ENCODE measurements around the gene PRDM15.

The PRDM15 gene

DNA sequence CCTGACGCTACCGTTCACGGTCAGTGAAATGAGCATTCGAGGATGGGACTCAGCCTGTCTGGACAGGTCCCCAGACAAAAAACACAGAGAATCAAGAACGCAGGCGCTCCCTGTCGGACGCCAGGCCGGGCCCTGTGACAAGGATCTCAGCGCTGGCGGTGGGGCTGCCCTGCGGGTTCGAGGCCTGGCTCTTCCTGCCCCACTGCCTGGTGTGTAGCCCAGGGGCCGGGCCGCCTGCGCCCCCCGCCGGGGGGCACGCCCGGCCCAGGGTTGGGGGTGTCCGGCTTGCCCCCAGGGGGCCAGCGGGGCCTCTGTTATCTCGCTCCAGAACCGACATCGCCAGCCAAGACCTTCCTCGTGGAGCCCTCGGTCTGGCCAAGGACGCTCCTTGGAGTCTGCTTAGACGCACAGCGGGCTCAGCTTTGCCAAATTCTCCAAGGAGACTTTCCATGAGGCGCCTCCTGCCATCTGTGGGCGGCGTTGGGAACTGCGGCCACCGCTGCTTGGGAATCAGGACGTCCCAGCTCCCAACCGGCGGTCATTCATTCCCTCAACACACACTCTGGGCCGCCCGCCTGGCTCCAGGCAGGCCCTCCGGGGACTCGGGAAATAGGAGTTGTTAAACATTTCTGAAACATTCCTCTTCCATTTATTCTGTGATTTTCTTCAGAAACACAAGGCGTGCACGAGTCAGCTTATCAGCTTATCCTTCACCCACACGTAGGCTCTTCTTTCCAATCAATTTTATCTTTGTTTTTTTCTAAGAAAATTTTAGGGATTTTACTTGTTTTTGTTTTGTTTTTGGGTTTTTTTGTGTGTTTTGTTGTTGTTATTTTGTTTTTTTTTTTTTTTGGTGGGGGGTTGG, 101.0 kb downstream of the PRDM15 start:
- H3K9me3 ChIP-seq = no peaks in the 10 kb centered on the region
- H3K4me1 ChIP-seq = 0 out of 2 replicates have a peak, but pooled peaks cover under 1% of the 10 kb centered on the region
- peaks cover 36% of the 10 kb centered on the region for H3K27me3 ChIP-seq (ENCODE audit: low read depth)
- DNase-seq (ENCODE audit: low spot score in 2 of 2) = peak; percentile 57 to 88
- H3K36me3 ChIP-seq (replicated peaks) = no peaks in the 10 kb centered on the region
- in situ Hi-C loops (cut with MboI; ENCODE audit: low sequenced_read_pairs) = no loop called here
- H3K4me3 ChIP-seq = no peak overlapping the region

DNA sequence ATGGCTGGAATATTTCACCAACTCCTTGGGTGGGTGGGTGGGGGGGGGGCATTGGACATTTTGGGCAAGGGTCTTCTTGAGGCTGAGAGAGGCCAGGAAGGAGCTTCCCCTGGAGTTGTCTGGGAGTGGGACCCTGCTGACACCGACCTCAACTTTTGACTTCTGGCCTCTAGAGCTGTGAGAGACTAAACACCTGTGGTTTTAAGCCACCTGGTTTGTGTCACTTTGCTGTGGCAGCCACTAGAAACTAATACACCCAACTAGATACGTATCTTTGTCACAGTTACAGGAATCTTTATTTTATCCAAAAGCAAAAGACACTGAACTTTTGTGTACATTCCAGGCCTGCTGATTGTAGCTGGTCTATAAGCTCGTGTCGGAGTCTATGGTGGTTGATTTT, 102.4 kb downstream of the PRDM15 start:
- DNase-seq (ENCODE audit: low spot score in 2 of 2) = no peak
- in situ Hi-C loops (cut with MboI; ENCODE audit: low sequenced_read_pairs) = no loop called here
- no peaks in the 10 kb centered on the region for H3K4me1 ChIP-seq

DNA sequence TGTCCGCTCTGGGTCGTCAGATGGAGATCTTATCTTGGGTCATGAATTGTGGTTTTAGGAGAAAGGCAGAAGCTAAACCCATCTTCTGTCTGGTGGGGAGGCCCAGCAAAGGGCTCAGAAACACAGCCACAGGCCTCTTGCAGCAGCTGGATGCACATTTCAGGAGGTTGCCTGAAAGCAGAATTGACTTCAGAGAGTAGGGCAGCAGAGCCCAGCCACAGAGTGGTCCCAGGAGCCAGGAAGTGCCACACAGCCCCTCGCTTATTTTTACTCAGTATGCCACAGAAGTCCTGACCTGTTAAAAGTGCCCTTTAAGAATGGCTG, 104.0 kb downstream of the PRDM15 start:
- H3K4me1 ChIP-seq = no peaks in the 10 kb centered on the region
- DNase-seq (ENCODE audit: low spot score in 2 of 2) = no peak
- in situ Hi-C loops (cut with MboI; ENCODE audit: low sequenced_read_pairs) = no loop called here
- no peak overlapping the region for H3K4me3 ChIP-seq
- no peaks in the 10 kb centered on the region for H3K36me3 ChIP-seq (replicated peaks)
- H3K27me3 ChIP-seq (ENCODE audit: low read depth) = peaks cover 37% of the 10 kb centered on the region
- no peaks in the 10 kb centered on the region for H3K9me3 ChIP-seq

More for the DNA sequence above, 102.4 kb downstream of the PRDM15 start:
- Histone ChIP-seq H3K4me3 (no peak overlapping the region), H3K36me3 (replicated peaks) (no peaks in the 10 kb centered on the region), H3K9me3 (no peaks in the 10 kb centered on the region), H3K27me3 (ENCODE audit: low read depth) (peaks cover 43% of the 10 kb centered on the region)

DNA sequence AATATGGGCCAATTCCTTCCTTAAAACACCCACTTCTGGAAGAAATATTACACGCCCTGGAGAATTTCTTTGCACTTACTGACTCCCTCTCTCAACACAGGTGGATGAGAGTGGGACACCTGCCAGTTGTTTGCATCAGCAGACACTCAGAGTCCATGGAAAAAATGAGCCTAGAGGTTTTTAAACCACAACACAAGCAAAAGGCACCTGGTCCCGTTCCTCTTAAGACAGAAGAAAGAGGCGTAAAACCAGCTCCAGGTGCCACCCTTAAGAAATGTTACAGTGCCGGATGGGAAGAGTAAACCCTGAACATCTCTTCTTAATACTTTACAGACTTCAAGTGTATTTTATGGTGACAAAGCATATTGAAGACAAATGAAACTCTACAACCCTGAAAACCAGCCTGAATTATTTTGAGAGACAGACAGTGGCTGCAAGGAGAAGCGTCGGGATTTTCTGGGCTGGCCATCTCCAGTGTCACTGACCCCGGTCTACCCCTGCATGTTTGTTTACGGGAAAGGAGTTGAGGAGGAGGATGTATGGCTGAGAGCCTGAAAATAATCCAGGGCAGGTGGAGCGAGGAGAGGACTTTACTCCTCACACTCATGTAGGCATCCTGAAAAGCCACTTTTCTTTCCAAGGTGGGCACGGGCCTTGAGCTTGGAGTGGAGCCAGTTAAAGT, 104.5 kb downstream of the PRDM15 start:
- Histone ChIP-seq H3K4me1 (no peaks in the 10 kb centered on the region), H3K9me3 (no peaks in the 10 kb centered on the region), H3K36me3 (replicated peaks) (no peaks in the 10 kb centered on the region), H3K27me3 (ENCODE audit: low read depth) (peaks cover 32% of the 10 kb centered on the region), H3K4me3 (no peak overlapping the region)
- in situ Hi-C loops (cut with MboI; ENCODE audit: low sequenced_read_pairs) = no loop called here
- no peak for DNase-seq (ENCODE audit: low spot score in 2 of 2)

DNA sequence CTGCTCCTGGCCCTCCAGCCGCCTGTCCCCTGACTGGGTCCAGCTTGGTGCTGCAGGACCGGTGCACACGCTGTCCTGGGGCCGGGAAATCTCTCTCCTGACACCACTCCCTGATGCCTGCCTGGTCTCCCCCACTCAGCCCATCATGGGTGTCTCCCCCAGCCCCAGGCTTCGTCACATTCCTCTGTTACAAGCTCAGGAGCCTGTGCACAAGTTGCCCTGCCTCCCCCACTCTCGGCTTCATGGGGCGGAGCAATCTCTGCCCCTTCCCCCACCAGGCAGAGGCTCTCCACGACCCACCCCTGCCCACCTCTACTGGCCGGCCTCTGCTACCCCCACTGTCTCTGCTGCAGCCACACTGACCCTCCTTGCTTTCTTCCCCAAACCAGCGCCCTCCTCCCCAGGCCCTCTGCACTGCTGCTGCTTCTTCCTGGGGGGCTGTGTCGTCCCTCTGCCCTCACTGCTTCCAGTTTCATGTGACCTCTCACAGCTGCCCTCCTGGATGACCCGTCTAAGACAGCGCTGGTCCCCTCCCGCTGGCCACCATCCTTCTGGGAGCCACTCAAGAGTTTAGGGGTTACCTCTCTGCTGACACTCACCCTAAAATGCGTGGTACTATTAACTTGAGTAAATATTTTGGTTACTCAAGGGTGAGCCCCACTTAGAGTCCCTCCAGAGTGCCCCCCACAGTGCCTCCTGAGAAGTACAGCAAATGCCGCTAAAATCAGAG, 106.6 kb downstream of the PRDM15 start:
- H3K4me1 ChIP-seq = no peaks in the 10 kb centered on the region
- in situ Hi-C loops (cut with MboI; ENCODE audit: low sequenced_read_pairs) = no loop called here
- H3K4me3 ChIP-seq = no peak overlapping the region
- H3K36me3 ChIP-seq (replicated peaks) = no peaks in the 10 kb centered on the region
- DNase-seq (ENCODE audit: low spot score in 2 of 2) = no peak
- H3K9me3 ChIP-seq = no peaks in the 10 kb centered on the region
- peaks cover 46% of the 10 kb centered on the region for H3K27me3 ChIP-seq (ENCODE audit: low read depth)

DNA sequence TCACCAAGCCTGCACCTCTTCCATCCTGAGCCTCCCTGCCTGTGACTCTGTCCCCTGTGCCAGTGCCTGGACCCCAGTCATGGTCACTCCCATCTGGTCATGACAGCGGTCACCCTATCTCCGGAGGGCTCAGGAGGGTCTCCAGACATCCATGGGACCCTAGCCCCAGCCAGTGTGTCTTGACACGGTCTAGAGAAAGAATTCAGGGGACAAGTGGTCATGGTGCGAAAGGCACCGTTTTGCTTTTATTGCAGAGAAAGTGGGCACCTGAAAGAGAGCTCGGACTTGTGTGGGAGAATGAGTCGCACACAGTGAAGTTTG, 107.6 kb downstream of the PRDM15 start:
- in situ Hi-C loops (cut with MboI; ENCODE audit: low sequenced_read_pairs) = no loop called here
- Histone ChIP-seq H3K4me3 (no peak overlapping the region), H3K36me3 (replicated peaks) (no peaks in the 10 kb centered on the region), H3K9me3 (no peaks in the 10 kb centered on the region), H3K4me1 (no peaks in the 10 kb centered on the region), H3K27me3 (ENCODE audit: low read depth) (peaks cover 49% of the 10 kb centered on the region)
- no peak for DNase-seq (ENCODE audit: low spot score in 2 of 2)

DNA sequence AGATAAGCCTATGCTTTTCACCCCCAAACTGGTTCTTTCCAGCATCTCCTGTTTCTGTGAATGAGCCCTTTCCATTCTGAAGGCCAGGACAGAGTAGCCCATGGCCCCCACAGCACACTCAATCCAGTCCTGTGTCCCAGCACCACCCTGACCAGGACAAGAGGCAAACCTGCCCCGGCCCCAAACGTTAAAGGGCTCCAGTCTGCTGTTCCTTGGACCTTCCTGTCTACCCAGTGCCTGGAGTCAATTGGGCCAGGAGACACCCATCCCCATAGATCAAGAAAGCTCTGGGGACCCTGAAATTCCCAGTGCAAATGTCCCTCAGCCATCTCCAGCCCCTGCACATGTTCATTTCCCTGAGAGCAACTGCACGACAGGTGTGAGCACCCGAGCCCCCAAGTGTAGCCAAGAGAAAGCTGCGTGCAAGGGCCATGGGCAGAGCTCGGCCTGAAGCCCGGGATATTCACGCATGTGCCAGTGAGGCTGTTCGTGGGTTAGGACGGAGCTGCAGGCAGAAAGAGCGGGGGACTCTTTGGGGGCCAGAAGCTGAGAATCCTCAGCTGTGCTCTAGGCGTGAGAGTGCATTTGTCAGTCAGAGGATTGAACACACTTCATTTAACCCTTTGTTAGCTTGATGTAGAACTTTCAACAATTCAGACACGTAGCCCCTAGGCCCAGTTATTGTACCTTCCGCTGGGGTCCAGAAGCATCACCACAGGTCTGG, 108.1 kb downstream of the PRDM15 start:
- Histone ChIP-seq H3K9me3 (no peaks in the 10 kb centered on the region), H3K4me1 (no peaks in the 10 kb centered on the region), H3K4me3 (no peak overlapping the region), H3K36me3 (replicated peaks) (no peaks in the 10 kb centered on the region), H3K27me3 (ENCODE audit: low read depth) (peaks cover 49% of the 10 kb centered on the region)
- in situ Hi-C loops (cut with MboI; ENCODE audit: low sequenced_read_pairs) = no loop called here
- no peak for DNase-seq (ENCODE audit: low spot score in 2 of 2)

DNA sequence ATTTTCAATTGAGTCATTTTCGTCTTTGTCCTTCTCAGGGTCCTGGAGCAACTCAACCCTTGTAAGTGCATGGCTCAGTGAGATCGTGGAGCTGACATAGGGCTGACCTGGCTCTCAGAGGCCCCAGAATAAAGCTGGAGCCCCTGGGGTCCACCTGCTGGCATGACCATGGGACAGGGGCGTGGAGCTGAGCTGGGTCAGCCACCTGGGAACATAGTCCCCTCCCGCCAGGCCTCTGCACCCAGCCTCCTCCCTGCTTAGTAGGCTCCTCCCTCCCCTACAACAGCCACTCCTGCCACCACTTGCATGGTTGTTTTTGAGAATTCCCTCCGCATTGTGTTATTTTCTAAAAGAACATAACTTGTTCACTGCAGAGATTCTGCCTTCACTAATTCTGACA, 109.2 kb downstream of the PRDM15 start:
- peaks cover 40% of the 10 kb centered on the region for H3K27me3 ChIP-seq (ENCODE audit: low read depth)
- in situ Hi-C loops (cut with MboI; ENCODE audit: low sequenced_read_pairs) = no loop called here

DNA sequence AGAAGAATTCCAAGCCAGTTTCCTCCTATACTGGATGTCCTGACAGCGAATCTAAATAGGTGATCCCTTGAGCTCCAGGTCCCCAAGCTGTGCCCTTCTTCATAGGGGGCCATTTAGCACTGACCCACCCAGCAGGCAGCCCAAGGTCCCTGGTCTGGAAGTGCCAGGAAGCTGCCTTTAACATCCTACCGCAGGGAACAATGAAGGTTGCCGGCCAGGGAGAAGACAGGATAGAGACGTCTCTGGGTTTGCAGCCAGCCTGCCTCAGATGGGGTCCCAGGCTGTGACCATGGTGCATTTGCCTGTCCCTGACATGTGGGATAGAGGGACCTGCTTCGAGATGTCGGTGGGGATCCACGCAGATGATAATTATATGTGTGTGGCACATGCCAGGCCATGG, 109.6 kb downstream of the PRDM15 start:
- H3K4me3 ChIP-seq = no peak overlapping the region
- H3K27me3 ChIP-seq (ENCODE audit: low read depth) = peaks cover 38% of the 10 kb centered on the region
- no peaks in the 10 kb centered on the region for H3K36me3 ChIP-seq (replicated peaks)
- in situ Hi-C loops (cut with MboI; ENCODE audit: low sequenced_read_pairs) = no loop called here
- no peak for DNase-seq (ENCODE audit: low spot score in 2 of 2)
- H3K4me1 ChIP-seq = no peaks in the 10 kb centered on the region
- no peaks in the 10 kb centered on the region for H3K9me3 ChIP-seq

More for the DNA sequence above, 109.2 kb downstream of the PRDM15 start:
- Histone ChIP-seq H3K9me3 (no peaks in the 10 kb centered on the region), H3K36me3 (replicated peaks) (no peaks in the 10 kb centered on the region), H3K4me1 (no peaks in the 10 kb centered on the region), H3K4me3 (no peak overlapping the region)
- no peak for DNase-seq (ENCODE audit: low spot score in 2 of 2)

DNA sequence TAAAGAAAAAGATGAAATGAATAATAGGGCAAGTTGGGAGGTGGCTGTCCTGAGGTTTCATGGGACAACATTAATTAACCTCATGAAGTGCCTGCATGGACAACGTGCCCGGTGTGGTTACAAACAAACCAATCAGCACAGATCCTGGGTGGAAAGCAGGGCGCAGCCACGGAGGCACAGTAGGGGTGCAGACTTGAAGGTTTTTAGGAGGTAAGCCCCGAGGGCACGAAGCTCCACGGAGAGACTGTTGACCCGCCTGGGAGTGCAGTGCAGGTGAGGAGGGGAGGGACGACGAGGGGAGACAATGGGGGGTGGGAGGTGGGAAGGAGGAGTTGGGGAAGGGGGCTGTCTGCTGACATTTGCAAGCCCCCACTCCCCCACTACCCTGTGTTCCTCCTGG, 110.0 kb downstream of the PRDM15 start:
- Histone ChIP-seq H3K4me3 (no peak overlapping the region), H3K36me3 (replicated peaks) (no peaks in the 10 kb centered on the region), H3K4me1 (no peaks in the 10 kb centered on the region), H3K9me3 (no peaks in the 10 kb centered on the region), H3K27me3 (ENCODE audit: low read depth) (peaks cover 34% of the 10 kb centered on the region)
- DNase-seq (ENCODE audit: low spot score in 2 of 2) = no peak
- in situ Hi-C loops (cut with MboI; ENCODE audit: low sequenced_read_pairs) = no loop called here

DNA sequence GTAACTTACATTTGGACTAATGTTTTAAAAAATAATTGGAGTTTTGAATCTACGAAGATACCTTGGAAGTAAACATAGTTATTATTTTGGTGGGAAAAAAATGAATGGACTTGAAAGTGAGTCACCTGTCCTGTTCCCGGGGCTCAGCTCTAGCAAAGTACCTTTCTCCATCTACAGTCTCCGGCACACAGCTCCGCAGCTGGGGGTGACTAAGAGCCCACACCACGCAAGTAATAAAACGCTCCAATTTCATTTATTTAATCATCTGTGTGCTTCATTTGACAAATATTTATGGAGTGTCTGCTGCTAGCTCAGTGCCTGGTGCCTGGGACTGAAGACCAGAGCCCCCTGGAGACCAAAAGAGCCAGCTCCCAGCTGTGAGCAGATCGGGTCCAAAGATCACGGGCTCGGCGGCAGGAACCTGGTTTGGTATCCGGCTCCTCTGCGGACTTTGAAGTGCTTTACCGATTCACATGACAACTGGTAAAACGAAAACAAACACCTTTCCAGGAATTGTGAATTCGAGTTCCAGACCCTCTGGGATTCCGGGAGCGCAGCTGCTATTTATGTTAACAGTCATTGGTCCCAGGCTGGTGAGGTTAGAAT, 110.6 kb downstream of the PRDM15 start:
- in situ Hi-C loops (cut with MboI; ENCODE audit: low sequenced_read_pairs) = no loop called here
- Histone ChIP-seq H3K4me1 (no peaks in the 10 kb centered on the region), H3K36me3 (replicated peaks) (no peaks in the 10 kb centered on the region), H3K4me3 (no peak overlapping the region), H3K27me3 (ENCODE audit: low read depth) (peaks cover 30% of the 10 kb centered on the region), H3K9me3 (no peaks in the 10 kb centered on the region)
- DNase-seq (ENCODE audit: low spot score in 2 of 2) = no peak

DNA sequence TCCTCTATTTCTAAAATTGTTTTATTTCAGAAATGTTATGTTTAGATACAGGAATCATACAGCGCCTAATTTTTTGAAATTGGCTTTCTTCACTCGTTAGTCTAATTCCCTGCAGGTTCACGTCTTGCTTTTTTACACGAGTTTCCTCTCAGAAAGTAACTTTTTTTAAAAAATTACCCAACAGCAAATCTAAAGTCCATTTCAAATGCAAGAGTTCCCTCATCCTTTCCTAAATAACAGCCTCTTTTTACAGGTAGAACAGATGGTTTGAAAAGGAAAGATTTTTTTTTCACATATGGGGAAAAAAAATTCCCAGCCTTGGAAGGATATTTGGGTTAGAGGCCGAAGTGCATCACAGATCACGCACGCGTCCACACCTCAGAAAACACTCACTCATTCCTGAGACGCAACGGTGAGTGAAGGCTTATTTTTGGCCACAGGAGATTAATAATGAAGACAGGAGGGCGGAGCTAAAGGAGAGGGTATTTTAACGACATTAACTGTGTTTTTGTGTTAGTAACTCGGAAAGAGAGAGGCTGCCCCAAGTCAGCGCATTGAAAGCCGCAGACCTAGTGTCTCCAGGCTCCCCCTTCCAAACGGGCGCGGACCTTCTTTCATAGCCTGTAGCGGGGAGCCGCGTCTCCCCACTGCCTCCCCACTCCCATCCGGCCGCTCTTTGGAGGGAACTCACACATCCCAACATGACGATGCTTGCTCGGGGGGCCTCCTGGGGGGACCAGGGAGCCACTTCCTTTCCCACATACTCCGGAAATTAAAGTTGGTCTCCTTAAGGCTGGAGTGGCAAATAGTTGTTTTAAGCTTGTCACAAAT, 111.3 kb downstream of the PRDM15 start:
- Histone ChIP-seq H3K4me3 (no peak overlapping the region), H3K27me3 (ENCODE audit: low read depth) (peaks cover 23% of the 10 kb centered on the region), H3K4me1 (no peaks in the 10 kb centered on the region), H3K36me3 (replicated peaks) (no peaks in the 10 kb centered on the region), H3K9me3 (no peaks in the 10 kb centered on the region)
- in situ Hi-C loops (cut with MboI; ENCODE audit: low sequenced_read_pairs) = no loop called here
- no peak for DNase-seq (ENCODE audit: low spot score in 2 of 2)
